Stimulated activated naive CD4-positive, alpha-beta T cell (primary cell): ENCODE measurements around the gene HNRNPUL1.
"Not testable (repeated sequence)": the region's sequence is repeated elsewhere in the genome, so short reads cannot be mapped to it uniquely, and the experiment has no call there.

Experiments
- DNase-seq, 6 experiments: peaks; one replicate each; lab custom pipeline; 2025; lab: John Stamatoyannopoulos, UW

Gene HNRNPUL1

GRCh38 chr19:41276231-41276630 lies 12.1 kb downstream of the HNRNPUL1 start:
- DNase-seq: no peak

- no peak for DNase-seq
These were observed 14.3 kb downstream of the HNRNPUL1 start for GRCh38 chr19:41278478-41278877.

GRCh38 chr19:41288673-41289530 lies 24.7 kb downstream of the HNRNPUL1 start:
- peak in 1 of 6 experiments; percentile 18 for DNase-seq

GRCh38 chr19:41289814-41290213 lies 25.6 kb downstream of the HNRNPUL1 start:
- DNase-seq: not testable (repeated sequence)

- no peak for DNase-seq
These were observed 30.2 kb downstream of the HNRNPUL1 start for GRCh38 chr19:41294393-41294792.

- DNase-seq: no peak
These were observed 31.3 kb downstream of the HNRNPUL1 start for GRCh38 chr19:41295499-41295898.

- DNase-seq: no peak
These were observed 32.3 kb downstream of the HNRNPUL1 start for GRCh38 chr19:41296433-41296871.

GRCh38 chr19:41297628-41298347 lies 33.6 kb downstream of the HNRNPUL1 start:
- no peak for DNase-seq

- no peak for DNase-seq
These were observed 34.3 kb downstream of the HNRNPUL1 start for GRCh38 chr19:41298348-41298964.

- no peak for DNase-seq
These were observed 35.0 kb downstream of the HNRNPUL1 start for GRCh38 chr19:41299046-41299754.

- DNase-seq: peak in 4 of 6 experiments; percentile 20 to 49 (median 32)
These were observed 35.5 kb downstream of the HNRNPUL1 start for GRCh38 chr19:41299755-41300089.

GRCh38 chr19:41300555-41300954 lies 36.4 kb downstream of the HNRNPUL1 start:
- no peak for DNase-seq

GRCh38 chr19:41302624-41303351 lies 38.6 kb downstream of the HNRNPUL1 start:
- peak in 5 of 6 experiments; percentile 17 to 46 (median 23) for DNase-seq

GRCh38 chr19:41303954-41304353 lies 39.8 kb downstream of the HNRNPUL1 start:
- DNase-seq: no peak

GRCh38 chr19:41304706-41305483 lies 40.7 kb downstream of the HNRNPUL1 start:
- no peak for DNase-seq

GRCh38 chr19:41305927-41306793 lies 42.0 kb downstream of the HNRNPUL1 start:
- no peak for DNase-seq

GRCh38 chr19:41307090-41307875 lies 43.1 kb downstream of the HNRNPUL1 start:
- peak in 3 of 6 experiments; percentile 62 to 68 (median 62) for DNase-seq

GRCh38 chr19:41307954-41308449 lies 43.8 kb downstream of the HNRNPUL1 start:
- DNase-seq: no peak
